WERI-Rb-1 (cell line): ENCODE results near the gene DUSP9.
"Not testable (repeated sequence)": the region's sequence is repeated elsewhere in the genome, so short reads cannot be mapped to it uniquely, and the experiment has no call there.

Experiments used
- DNase-seq: peaks from one replicate; pipeline ENCODE4 v3.0.0-alpha.2; 2020
- H3K27ac ChIP-seq: fragments of 250-450 bp; sonication (Bioruptor Pico); 2 replicates; pipeline ENCODE4 v1.5.1; 2020; ENCODE audit warnings: mild to moderate bottlenecking, moderate library complexity
- H3K27me3 ChIP-seq: fragments of 250-450 bp; sonication (Bioruptor Pico); 2 replicates; pipeline ENCODE4 v1.5.1; 2021; ENCODE audit warnings: mild to moderate bottlenecking, low read depth, moderate library complexity; ENCODE audit not compliant: insufficient read depth, severe bottlenecking
- H3K36me3 ChIP-seq: fragments of 250-450 bp; sonication (Bioruptor Pico); 2 replicates; pipeline ENCODE4 v1.5.1; 2020; ENCODE audit warnings: mild to moderate bottlenecking, moderate library complexity
- H3K4me3 ChIP-seq: 2 replicates; pipeline ENCODE4 v1.5.1; 2011; ENCODE audit warnings: low read depth, mild to moderate bottlenecking, control low read depth, low read length
- H3K9me3 ChIP-seq: fragments of 250-450 bp; sonication (Bioruptor Pico); 2 replicates; pipeline ENCODE4 v1.5.1; 2021; ENCODE audit warnings: mild to moderate bottlenecking, moderate library complexity; ENCODE audit not compliant: severe bottlenecking
- CTCF ChIP-seq: IDR thresholded peaks from 2 replicates; pipeline ENCODE4 v1.5.1; 2011; ENCODE audit warnings: low read depth, mild to moderate bottlenecking, control low read depth, inconsistent platforms, low read length

The DUSP9 gene

GRCh38 chrX:153688071-153688470 lies 41.1 kb downstream of the DUSP9 start:
- Histone ChIP-seq H3K4me3 (no peak overlapping the region), H3K36me3 (peaks cover 42% of the 10 kb centered on the region), H3K27me3 (peaks cover 8% of the 10 kb centered on the region), H3K9me3 (peaks cover 10% of the 10 kb centered on the region), H3K27ac (no peak overlapping the region)
- no peak for TF ChIP-seq CTCF
- DNase-seq, result no peak

- no peak for DNase-seq
- no peak overlapping the region for H3K27ac ChIP-seq
- TF ChIP-seq CTCF, result no peak
- peaks cover 8% of the 10 kb centered on the region for H3K27me3 ChIP-seq
- peak overlapping the region; percentile 53 for H3K4me3 ChIP-seq
- H3K9me3 ChIP-seq, result peaks cover 5% of the 10 kb centered on the region
- peaks cover 44% of the 10 kb centered on the region for H3K36me3 ChIP-seq
These were observed 41.5 kb downstream of the DUSP9 start for GRCh38 chrX:153688506-153688905.

GRCh38 chrX:153688911-153689590 lies 42.0 kb downstream of the DUSP9 start:
- peaks cover 42% of the 10 kb centered on the region for H3K36me3 ChIP-seq
- TF ChIP-seq CTCF, result no peak
- DNase-seq, result no peak
- peaks cover 8% of the 10 kb centered on the region for H3K27me3 ChIP-seq
- no peaks in the 10 kb centered on the region for H3K9me3 ChIP-seq
- H3K27ac ChIP-seq, result peak overlapping the region; percentile 69
- peak overlapping the region; percentile 53 for H3K4me3 ChIP-seq

GRCh38 chrX:153689654-153690465 lies 42.9 kb downstream of the DUSP9 start:
- peak; percentile 69 for DNase-seq
- Histone ChIP-seq H3K9me3 (no peaks in the 10 kb centered on the region), H3K4me3 (peak overlapping the region; percentile 47), H3K27me3 (peaks cover 8% of the 10 kb centered on the region), H3K36me3 (peaks cover 43% of the 10 kb centered on the region), H3K27ac (peak overlapping the region; percentile 14; the same call in 1 of the 2 replicates)
- TF ChIP-seq CTCF, result peak; percentile 65

GRCh38 chrX:153690466-153690865 lies 43.5 kb downstream of the DUSP9 start:
- Histone ChIP-seq H3K9me3 (no peaks in the 10 kb centered on the region), H3K27ac (peak overlapping the region; percentile 14; the same call in 1 of the 2 replicates), H3K36me3 (peaks cover 46% of the 10 kb centered on the region), H3K27me3 (peaks cover 3% of the 10 kb centered on the region), H3K4me3 (peak overlapping the region; percentile 47)
- TF ChIP-seq CTCF, result no peak
- DNase-seq, result no peak

- H3K4me3 ChIP-seq, H3K27me3 ChIP-seq, H3K9me3 ChIP-seq, DNase-seq, H3K27ac ChIP-seq: not testable (repeated sequence)
- peaks cover 52% of the 10 kb centered on the region for H3K36me3 ChIP-seq
These were observed 44.2 kb downstream of the DUSP9 start for GRCh38 chrX:153691032-153691827.
